GM18511 (cell line): ENCODE data around the gene NABP2.
"Not testable (repeated sequence)": the region's sequence is repeated elsewhere in the genome, so short reads cannot be mapped to it uniquely, and the experiment has no call there.

Experiments
- ATAC-seq: cut with Tn5 transposase; IDR thresholded peaks from one replicate; pipeline ENCODE4 v1.9.1; 2021; ENCODE audit warnings: mild to moderate bottlenecking, moderate library complexity; ENCODE audit not compliant: unreplicated experiment

NABP2 gene

GRCh38 chr12:56224102-56224701 is at the start of gene NABP2:
NABP2 (plus strand) TSS chr12:56224342; CDS start chr12:56224857, 515 bp downstream.
- ATAC-seq: peak; percentile 75

DNA sequence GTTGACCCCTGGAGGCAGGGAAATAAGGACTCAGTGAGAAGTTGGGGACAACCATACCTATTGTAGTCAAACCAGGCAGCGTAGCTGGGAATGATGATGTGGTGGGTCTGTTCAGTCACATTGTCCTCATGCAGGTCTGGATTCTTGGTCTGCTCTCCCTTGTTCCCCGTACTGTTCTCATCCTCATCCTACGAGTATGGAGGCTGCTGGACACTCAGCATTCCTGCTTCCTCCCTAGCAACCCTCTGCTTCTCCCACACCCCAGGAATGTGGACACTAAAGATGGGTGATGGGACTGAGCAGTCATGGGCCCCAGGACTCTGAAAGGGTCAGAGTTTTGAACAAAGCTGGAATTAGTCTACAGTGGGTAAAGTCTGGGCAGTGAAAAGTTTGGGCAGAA is 45.8 kb upstream of the NABP2 start:
- no peak for ATAC-seq

GRCh38 chr12:56186957-56187356 is 37.2 kb upstream of the NABP2 start:
- ATAC-seq: no peak

DNA sequence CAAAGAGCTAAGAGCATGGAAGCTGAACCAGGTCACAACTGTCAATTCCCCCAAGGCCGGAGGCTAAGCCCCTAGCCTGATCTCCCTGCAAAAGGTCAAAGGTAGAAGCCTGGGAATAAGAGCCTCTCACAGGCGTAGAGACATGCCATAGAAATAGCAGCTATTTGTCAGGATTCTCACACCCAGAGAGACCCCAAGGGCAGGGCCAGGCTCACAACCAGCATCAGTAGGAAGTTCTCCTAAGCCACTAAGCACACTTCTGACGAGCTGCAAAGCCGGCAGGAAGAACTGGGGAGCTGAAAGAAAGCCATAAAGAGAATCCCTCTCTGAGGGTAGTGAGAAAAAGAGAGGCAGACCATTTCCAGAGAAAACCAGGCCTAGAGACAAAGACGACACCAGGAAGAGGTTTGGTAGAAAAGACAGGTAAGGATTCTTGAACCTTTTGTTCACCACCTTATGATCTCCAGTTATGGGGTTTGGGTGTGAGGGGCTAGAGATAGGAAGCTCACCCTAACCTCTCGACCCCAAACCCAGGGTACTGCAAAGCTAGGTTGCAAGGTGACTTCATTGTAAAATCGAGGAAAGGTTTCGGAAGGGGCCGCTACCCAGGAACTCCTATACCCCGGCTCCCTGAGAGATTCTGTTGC is 35.9 kb upstream of the NABP2 start:
- ATAC-seq: no peak

DNA sequence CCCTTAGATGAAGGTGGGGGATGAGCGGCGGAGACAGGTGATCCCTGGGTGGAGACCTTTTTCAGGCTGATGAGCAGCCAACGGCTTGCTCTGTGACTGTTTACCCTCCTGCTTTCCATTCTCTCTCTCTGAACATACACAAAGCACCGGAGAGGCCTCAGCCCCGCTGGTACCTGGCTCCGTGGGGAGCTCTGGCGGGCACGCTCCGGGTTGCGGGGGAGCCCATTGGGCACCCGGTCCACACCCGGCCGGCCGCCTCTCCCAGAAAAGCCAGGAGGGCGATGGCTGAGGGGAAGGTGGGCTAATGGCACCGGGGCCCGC is 35.4 kb upstream of the NABP2 start:
- ATAC-seq: peak; percentile 2

GRCh38 chr12:56189099-56189917 is 34.8 kb upstream of the NABP2 start, which contains the start of gene SMARCC2:
SMARCC2 (minus strand) TSS chr12:56189483; CDS start chr12:56189461, 22 bp downstream.
- peak; percentile 70 for ATAC-seq

DNA sequence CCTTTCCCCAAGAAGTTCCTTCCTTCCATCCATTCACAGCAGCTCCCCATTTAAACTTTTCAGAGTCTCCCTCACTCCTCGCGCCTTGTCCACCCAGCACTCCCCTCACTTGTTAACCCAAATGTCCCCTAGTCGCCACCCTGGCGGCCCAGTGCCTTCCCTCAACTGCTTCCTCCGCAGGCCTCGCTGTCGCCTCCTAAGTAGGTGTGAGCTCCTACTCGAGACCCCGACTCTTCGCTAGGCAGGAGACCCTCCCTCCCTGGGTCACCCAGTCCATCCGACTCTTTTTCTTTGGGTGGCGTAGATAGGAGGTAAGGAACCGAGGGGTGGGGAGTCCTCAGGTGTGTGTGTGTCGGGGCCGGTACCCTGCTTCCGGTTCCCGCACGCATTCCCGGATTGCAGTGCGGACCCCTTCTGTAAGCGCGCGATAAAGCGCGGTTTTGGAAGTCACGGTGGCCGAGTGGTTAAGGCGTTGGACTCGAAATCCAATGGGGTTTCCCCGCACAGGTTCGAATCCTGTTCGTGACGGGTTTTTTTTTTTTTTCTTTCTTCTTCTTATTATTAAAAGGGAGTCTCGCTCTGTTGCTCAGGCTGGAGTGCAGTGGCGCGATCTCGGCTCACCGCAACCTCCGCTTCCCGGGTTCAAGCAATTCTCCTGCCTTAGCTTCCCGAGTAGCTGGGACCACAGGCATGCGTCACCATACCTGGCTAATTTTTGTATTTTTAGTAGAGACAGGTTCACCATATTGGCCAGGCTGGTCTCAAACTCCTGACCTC is 34.0 kb upstream of the NABP2 start:
- ATAC-seq: peak; percentile 50

- no peak for ATAC-seq
Observed at GRCh38 chr12:56190695-56191155, 33.4 kb upstream of the NABP2 start.

- no peak for ATAC-seq
Observed at GRCh38 chr12:56192582-56192981, 31.6 kb upstream of the NABP2 start.

DNA sequence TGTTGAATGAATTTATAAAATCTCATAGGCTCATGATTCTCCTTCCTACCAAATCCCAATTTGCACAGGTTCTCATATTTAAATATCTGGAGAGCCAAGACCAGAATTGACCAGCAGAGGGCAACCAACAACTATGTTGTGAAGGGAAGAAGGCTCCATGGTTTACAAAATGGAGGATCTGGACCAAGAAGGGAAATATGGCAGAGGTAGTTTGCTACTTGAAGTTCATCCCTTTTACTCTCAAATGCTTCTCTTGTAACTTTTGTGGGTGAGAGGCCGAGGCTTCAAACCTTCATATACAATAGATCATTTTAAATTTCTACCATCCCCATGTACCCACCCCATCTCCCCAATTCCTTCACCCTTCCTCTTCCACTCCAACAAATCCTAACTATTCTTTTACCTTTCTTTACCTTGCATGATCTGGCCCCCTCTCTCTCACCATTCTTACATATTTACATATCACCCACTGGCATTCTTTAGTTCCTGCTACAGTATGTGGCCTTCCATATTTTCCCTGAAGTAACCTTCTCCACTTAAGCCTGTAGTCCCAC is 31.0 kb upstream of the NABP2 start:
- no peak for ATAC-seq

- not testable (repeated sequence) for ATAC-seq
Observed at GRCh38 chr12:56196818-56197550, 27.2 kb upstream of the NABP2 start.

DNA sequence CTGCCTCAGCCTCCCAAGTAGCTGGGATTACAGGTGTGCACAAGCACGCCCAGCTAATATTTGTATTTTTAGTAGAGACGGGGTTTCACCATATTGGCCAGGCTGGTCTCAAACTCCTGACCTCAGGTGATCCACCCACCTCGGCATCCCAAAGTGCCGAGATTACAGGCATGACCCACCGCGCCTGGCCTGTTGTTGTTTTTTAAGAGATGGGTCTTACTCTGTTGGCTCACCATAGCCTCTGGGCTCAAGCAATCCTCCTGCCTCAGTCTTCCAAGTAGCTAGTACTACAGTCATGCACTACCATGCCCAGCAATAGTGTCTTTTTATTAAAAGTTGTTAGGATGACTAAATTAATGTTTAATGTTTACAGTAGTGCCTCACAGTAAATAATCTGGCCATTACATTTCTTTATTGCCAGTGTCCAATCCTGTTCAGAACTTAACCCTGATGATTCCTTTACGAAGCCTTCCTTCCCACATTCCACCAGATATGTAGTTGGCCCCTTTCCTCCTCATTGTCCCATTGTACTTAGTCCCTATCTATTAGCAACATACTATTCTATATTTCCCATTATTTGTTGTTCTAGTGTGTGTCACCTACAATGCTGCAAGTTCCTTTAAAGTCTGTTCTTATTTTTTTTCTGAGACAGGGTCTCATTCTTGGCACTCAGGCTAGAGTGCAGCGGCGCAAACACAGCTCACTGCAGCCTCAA is 26.1 kb upstream of the NABP2 start:
- ATAC-seq: no peak

DNA sequence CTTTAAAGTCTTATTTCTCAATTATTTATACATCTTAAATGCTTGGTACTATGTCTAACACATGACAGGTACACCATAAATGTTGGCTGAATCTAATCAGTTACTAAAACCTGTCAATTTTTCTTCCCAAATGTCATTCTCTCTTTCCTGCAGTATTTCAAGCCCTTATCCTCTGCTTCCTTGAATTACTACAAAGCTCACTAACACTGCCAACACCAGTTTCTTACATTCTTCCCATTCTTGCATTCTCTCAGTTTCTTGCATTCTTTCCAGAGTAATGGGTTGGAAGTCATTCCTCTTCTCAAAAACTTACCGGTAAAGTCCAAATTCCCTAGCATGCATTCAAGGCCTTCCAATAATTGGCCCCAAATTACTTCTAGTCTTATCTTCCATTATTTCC is 25.3 kb upstream of the NABP2 start:
- no peak for ATAC-seq

DNA sequence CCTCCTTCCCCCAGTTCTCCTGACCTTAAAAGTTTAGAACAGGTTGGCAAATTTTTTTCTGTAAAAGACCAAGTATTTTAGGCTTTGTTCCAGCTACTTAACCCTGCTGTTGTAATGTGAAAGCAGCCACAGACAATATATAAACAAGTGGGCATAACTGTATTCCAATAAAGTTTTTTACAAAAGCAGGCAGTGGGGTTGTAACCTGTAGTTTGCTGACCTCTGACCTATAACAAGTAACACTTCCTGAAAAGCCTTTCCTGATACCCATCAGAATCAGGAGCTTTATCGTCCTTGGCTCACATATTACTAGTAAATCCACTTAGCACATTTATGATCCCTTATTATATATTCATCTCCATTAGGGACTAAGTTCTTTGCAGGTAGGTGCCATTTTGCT is 21.8 kb upstream of the NABP2 start:
- ATAC-seq: no peak

DNA sequence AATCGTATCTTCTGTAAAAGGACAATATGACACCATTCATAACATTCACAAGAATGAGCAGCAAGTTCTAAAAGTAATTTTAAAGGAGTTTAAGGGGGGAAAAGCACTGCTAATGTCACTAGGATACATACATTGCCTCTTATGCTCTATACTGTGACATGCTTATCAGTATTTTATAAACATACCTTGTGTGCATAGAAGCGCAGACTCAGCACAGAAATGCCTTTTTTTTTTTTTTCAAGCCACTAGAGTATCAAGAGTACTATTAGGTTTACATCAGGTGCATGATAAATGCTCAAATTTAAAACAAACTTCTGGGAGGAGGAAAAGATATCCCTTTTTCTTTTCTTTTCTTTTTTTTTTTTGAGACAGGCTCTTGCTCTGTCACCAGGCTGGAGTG is 21.3 kb upstream of the NABP2 start:
- no peak for ATAC-seq

DNA sequence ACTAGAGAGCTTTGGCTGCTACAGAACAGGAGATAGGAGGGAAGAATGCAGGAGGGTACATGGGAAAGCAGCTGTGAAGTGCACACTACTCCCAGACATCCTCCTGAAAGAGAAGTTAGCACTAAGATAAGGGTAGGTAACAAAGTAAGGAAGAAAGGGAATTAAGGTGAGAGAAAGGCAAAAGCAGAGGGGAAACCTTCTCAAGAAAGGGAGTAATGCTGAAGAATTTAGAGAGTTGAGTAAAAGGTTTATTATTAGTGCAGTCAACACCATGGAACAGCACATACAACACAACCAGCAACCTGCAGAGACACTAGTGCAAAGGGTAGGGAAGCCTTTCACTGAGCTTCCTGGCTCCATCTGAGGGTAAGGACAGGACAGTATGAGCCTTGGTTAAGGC is 19.9 kb upstream of the NABP2 start:
- ATAC-seq: no peak

DNA sequence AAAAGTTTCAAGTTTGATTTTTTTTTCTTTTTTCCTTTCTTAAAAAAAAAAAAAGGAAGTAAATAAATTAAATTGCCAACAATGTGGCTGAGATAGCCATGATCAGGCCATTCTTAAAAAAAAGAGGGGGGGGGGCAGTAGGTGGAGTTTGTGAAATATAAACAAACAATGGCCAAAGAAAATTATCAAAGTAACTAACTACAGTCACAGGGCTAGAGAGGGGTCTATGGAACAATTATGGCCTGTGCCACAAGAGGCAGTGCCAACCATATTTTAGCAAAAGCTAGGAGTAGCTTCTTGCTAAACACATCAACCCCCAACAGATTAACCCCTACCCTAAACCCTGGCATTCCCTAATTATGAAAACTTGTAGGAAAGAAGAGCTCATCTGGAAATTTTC is 18.7 kb upstream of the NABP2 start:
- no peak for ATAC-seq

GRCh38 chr12:56206452-56207166 is 17.5 kb upstream of the NABP2 start:
- ATAC-seq: no peak

DNA sequence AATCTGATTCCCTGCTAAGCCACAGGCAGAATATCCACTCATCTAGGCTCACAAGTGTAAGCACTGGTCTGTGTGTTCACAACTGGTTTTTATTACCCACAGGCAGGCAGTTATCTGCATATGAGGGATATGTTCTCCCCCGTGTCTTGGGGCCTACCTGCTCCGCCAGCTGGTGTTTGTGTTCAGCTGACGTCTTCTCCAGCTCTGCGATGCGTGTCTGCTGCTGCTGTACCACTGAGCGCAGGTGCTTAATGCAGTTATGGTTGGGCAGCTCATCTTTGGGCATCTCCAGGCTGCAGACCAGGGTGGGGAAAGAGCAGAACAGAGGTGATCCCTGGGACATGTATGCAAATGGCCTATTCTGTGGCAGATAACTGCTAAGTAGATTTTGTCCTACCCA is 16.1 kb upstream of the NABP2 start:
- no peak for ATAC-seq
